Activated CD4-positive, alpha-beta T cell treated with anti-CD3 and anti-CD28 coated beads, Interleukin-2, amount 10 ng/mL, durations not matched to agents 24 days and 14 days (primary cell): ENCODE data around the gene NAT8L. TPM values are rescaled to one million over a fixed set of nuclear protein-coding genes. Genes with fewer than 3 reads are reported as not detected.

Experiments used
- DNase-seq: peaks from one replicate; pipeline ENCODE4 v3.0.0; 2022
- H3K27ac Mint-ChIP-seq: one replicate; pipeline ENCODE4 v1.8.0; 2022; ENCODE audit warnings: mild to moderate bottlenecking, mixed read lengths
- H3K27me3 Mint-ChIP-seq: one replicate; pipeline ENCODE4 v1.8.0; 2022; ENCODE audit warnings: mixed read lengths
- H3K36me3 Mint-ChIP-seq: one replicate; pipeline ENCODE4 v1.8.0; 2022; ENCODE audit warnings: low read depth, mild to moderate bottlenecking, mixed read lengths
- H3K4me1 Mint-ChIP-seq: one replicate; pipeline ENCODE4 v1.8.0; 2021; ENCODE audit warnings: mixed read lengths
- H3K4me3 Mint-ChIP-seq: one replicate; pipeline ENCODE4 v1.8.0; 2022; ENCODE audit warnings: mild to moderate bottlenecking, moderate library complexity, mixed read lengths
- H3K9me3 Mint-ChIP-seq: one replicate; pipeline ENCODE4 v1.8.0; 2021; ENCODE audit warnings: mixed read lengths
- intact Hi-C: fragments of 100-400 bp; cut with micrococcal nuclease; formaldehyde crosslinking; loops from one replicate; pipeline ENCODE4 v1.15.1; 2023
- total RNA-seq: library from RNA; stranded (reverse); gene quantifications from 2 replicates; pipeline ENCODE4 v1.2.3, GENCODE V29; 2022

The NAT8L gene
- total RNA-seq, 1 donor from 2014 or later: 7.3 TPM

DNA sequence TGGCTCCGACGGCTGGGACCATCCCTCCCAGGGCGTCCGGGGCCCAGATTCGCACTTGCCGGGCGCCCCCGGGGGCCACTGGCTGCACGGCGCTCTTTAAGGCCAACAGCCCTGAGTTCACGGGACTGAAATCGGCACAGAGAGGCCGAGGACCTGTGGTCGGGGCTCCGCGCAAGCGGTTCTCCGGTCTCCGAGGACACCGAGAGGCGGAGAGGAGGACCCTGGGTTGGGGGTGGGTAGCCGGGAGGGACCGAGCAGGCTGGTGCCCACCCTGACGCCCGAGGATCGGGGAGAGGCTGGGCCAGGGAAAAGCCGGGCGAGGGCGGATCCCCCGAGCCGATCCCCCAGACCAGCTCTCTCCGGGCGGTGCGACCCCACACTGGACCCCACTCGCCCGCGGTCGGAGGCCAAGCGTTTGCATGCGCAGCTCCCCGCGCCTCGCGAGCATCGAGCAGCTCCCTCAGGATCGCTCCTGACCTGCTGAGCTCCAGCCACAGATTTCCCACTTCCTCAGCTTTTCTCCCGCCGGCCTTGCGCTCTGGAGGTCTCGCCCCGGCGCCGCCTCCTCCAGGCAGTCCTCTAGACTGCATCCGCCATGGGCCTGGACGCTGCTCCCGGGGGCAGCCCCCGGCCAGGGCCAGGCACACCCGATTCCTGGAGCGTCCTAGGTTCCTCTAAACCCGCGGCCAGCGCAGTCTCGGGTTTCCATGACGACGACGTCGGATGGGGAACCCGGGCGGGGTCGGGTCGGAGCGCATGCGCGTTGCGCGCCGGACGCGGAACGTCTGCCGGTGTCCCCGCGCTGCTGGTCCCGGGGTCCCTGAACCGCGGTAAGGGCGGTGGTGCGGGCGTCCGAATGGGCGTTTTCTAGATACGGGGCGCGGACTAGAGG is 17.6 kb upstream of the NAT8L start:
- Mint-ChIP-seq H3K9me3 (no peaks in the 10 kb centered on the region), H3K4me1 (peaks cover 7% of the 10 kb centered on the region), H3K27ac (peak overlapping the region; percentile 58), H3K27me3 (peaks cover 30% of the 10 kb centered on the region), H3K4me3 (peak overlapping the region; percentile 86), H3K36me3 (no peaks in the 10 kb centered on the region)
- intact Hi-C loops: loop anchor here (1.0 to 10.0 kb wide), 3 partner anchors 17 to 133 kb away; partner anchors contain the start of gene NAT8L
- peak; percentile 98 for DNase-seq

DNA sequence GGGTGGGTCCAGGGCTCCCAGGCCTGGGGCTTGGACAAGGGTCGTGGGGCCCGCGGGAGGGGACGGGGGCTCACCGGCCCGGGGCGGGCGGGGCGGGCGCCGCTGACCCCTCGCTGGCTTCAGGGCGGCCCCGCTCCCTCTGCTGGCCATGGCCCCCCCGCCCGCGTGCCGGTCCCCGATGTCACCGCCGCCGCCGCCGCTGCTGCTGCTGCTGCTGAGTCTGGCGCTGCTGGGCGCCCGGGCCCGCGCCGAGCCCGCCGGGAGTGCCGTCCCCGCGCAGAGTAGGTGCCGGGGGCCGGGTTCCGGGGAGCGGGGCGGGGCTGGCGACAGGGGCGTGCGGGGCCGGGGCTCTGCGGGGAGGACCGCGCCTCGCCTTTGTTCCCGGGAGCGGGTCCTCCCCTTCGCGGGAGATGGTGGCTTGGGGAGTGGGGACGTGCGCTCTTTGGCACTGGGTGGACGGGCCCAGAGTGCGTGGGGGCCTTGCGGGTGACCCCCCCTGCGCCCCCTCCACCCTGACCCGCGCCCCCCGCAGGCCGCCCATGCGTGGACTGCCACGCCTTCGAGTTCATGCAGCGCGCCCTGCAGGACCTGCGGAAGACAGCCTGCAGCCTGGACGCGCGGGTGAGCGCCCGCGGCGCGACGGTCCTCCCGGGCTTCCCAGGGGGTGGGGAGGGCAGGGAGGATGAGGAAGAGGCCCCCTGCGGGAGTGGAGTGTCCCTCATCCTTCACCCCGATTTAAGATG is 16.8 kb upstream of the NAT8L start:
- Mint-ChIP-seq H3K9me3 (no peaks in the 10 kb centered on the region), H3K36me3 (no peaks in the 10 kb centered on the region), H3K4me1 (peaks cover 7% of the 10 kb centered on the region), H3K27me3 (peaks cover 21% of the 10 kb centered on the region), H3K4me3 (peak overlapping the region; percentile 86), H3K27ac (no peak overlapping the region)
- peak; percentile 86 for DNase-seq
- intact Hi-C loops: loop anchor here (2.0 to 10.0 kb wide), 2 partner anchors 16 to 132 kb away; partner anchors contain the start of gene NAT8L

- Mint-ChIP-seq H3K27me3 (peaks cover 21% of the 10 kb centered on the region), H3K36me3 (no peaks in the 10 kb centered on the region), H3K4me3 (peak overlapping the region; percentile 78), H3K9me3 (no peaks in the 10 kb centered on the region), H3K4me1 (peaks cover 7% of the 10 kb centered on the region), H3K27ac (no peak overlapping the region)
- no peak for DNase-seq
- intact Hi-C loops: loop anchor here (2.0 to 10.0 kb wide), 2 partner anchors 16 to 132 kb away; partner anchors contain the start of gene NAT8L
These were observed 16.2 kb upstream of the NAT8L start for GRCh38 chr4:2042947-2043395.

DNA sequence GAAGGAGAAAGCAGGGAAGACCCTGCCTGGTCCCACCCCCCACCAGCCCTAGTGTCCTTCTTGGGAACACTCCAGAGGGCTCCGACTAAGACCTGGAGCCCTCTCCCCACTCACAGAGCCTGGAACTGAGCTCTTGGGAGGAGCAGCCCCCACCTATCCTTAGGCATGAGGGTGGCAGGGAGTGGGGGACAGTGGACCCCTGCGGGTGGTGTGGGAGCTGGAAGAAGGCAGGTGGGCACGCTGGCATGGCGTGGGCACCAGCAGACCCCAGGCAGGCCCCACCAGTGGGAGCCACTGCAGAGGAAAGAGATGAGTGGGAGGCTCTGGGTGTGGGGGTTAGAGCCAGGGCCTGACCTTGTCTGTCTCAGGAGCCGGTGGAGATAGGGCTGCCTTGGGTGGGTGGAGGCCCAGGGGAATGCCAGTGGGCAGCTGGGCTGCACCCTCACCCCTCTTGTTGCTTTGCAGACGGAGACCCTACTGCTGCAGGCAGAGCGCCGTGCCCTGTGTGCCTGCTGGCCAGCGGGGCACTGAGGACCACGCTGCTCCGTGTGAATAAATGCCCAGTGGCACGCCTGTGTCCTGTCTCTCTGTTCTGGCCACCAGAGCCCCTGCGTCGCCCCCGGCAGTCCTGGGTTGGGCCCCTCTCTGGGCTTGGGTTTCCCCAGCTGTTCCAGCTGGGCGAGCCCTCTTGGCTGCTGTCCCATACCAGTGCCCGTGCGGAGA is 15.6 kb upstream of the NAT8L start:
- peak; percentile 55 for DNase-seq
- Mint-ChIP-seq H3K27me3 (peaks cover 21% of the 10 kb centered on the region), H3K4me3 (no peak overlapping the region), H3K36me3 (no peaks in the 10 kb centered on the region), H3K9me3 (no peaks in the 10 kb centered on the region), H3K4me1 (peaks cover 7% of the 10 kb centered on the region), H3K27ac (no peak overlapping the region)
- intact Hi-C loops: loop anchor here (2.0 to 10.0 kb wide), 2 partner anchors 15 to 131 kb away; partner anchors contain the start of gene NAT8L

GRCh38 chr4:2044119-2044485 is 15.0 kb upstream of the NAT8L start:
- Mint-ChIP-seq H3K36me3 (no peaks in the 10 kb centered on the region), H3K9me3 (no peaks in the 10 kb centered on the region), H3K27me3 (peaks cover 16% of the 10 kb centered on the region), H3K4me1 (peaks cover 7% of the 10 kb centered on the region), H3K27ac (no peak overlapping the region), H3K4me3 (no peak overlapping the region)
- no peak for DNase-seq
- intact Hi-C loops: loop anchor here (10.0 kb wide), 1 partner anchor 131 kb away; no protein-coding TSS in a partner anchor

DNA sequence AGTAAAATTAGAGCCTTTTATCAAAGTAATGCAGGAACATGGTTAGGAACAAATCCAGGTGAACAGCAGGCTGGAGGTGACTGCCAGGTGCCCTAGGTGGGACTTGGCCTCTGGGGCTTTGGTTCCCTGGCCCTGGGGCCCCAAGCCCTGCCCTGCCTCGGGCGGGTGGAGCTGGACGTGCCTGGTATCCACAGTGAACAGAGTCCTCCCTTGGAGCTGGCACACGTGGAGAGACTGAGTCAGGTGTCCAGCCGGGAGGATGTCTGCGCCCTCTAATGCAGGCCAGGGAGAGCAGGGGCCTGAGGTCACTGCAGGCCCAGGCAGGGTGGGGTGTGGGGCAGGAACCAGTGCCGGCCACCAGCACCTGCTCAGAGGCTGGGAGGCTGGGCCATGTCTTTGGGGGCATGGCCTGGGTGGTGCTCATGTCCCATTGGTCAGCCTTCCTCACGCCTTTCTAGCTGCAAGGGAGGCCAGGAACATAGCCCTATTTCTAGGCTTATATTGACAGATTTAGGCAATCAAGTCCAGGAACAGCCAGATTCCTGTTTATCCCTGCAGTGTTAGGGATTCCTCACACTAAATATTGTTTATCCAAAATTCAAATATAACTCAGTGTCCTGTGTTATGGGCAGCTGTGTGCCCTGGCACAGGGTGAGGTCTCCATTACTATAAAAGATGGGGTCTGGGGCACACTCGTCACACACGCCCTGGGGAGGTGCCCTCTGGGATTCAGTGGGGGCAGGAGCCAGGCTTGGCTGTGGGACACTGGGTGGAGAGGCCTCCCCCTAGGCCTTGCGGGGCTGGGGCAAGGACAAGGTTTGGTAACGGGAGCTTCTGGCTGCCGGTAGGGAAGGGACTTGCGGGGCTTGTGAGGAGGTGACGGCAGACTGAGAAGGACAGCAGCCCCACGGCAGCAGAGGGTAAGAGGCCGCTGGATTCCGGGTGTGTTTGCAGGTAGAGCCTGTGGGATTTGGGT is 14.3 kb upstream of the NAT8L start:
- H3K4me1 Mint-ChIP-seq: peaks cover 5% of the 10 kb centered on the region
- intact Hi-C loops: loop anchor here (10.0 kb wide), 1 partner anchor 130 kb away; no protein-coding TSS in a partner anchor
- no peak overlapping the region for H3K4me3 Mint-ChIP-seq
- peaks cover 12% of the 10 kb centered on the region for H3K27me3 Mint-ChIP-seq
- H3K36me3 Mint-ChIP-seq: no peaks in the 10 kb centered on the region
- no peak overlapping the region for H3K27ac Mint-ChIP-seq
- no peaks in the 10 kb centered on the region for H3K9me3 Mint-ChIP-seq
- peak; percentile 56 for DNase-seq

GRCh38 chr4:2045518-2045951 is 13.6 kb upstream of the NAT8L start:
- DNase-seq: no peak
- H3K27me3 Mint-ChIP-seq: peaks cover 11% of the 10 kb centered on the region
- no peaks in the 10 kb centered on the region for H3K9me3 Mint-ChIP-seq
- intact Hi-C loops: loop anchor here (10.0 kb wide), 1 partner anchor 129 kb away; no protein-coding TSS in a partner anchor
- H3K27ac Mint-ChIP-seq: no peak overlapping the region
- no peaks in the 10 kb centered on the region for H3K36me3 Mint-ChIP-seq
- H3K4me1 Mint-ChIP-seq: peaks cover 3% of the 10 kb centered on the region
- no peak overlapping the region for H3K4me3 Mint-ChIP-seq

- H3K36me3 Mint-ChIP-seq: no peaks in the 10 kb centered on the region
- DNase-seq: peak; percentile 55
- H3K4me3 Mint-ChIP-seq: no peak overlapping the region
- intact Hi-C loops: loop anchor here (10.0 kb wide), 1 partner anchor 129 kb away; no protein-coding TSS in a partner anchor
- H3K9me3 Mint-ChIP-seq: no peaks in the 10 kb centered on the region
- H3K27ac Mint-ChIP-seq: no peak overlapping the region
- H3K4me1 Mint-ChIP-seq: peaks cover 3% of the 10 kb centered on the region
- peaks cover 16% of the 10 kb centered on the region for H3K27me3 Mint-ChIP-seq
These were observed 12.8 kb upstream of the NAT8L start for GRCh38 chr4:2046031-2046961.

DNA sequence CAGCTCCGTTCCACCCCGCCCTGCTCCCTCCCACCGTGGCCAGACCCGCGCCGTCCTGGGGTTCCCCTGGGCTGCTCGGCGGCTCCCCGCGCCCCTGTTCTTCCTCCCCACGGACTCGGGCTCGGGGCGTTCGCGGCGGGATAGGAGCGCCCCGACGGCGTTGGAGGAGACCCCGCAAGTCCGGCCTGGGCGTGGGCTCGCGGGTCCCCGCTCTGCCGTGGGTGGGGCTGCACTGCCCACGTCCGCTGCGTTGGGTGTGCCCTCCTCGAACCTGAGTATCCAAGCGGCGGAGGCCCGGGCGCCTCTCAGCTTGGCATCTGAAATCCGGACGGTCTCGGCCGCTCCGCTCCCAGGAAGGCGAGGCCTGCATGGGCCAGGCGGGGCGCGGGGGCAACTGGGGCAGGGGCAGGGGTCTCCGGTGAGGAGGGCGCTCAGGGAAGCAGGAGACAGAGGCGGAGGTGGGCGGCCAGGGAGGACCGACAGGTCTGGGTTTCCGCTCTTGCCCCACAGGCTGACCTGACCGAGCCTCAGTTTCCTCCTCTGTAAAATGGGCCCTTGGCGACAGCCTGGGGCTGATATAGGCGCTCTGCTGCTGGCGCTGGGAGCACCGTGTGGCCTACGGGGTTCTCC is 12.0 kb upstream of the NAT8L start:
- no peak for DNase-seq
- Mint-ChIP-seq H3K36me3 (no peaks in the 10 kb centered on the region), H3K4me1 (peaks cover 2% of the 10 kb centered on the region), H3K27ac (no peak overlapping the region), H3K4me3 (no peak overlapping the region), H3K9me3 (no peaks in the 10 kb centered on the region), H3K27me3 (peaks cover 19% of the 10 kb centered on the region)
- intact Hi-C loops: loop anchor here (10.0 kb wide), 1 partner anchor 128 kb away; no protein-coding TSS in a partner anchor

DNA sequence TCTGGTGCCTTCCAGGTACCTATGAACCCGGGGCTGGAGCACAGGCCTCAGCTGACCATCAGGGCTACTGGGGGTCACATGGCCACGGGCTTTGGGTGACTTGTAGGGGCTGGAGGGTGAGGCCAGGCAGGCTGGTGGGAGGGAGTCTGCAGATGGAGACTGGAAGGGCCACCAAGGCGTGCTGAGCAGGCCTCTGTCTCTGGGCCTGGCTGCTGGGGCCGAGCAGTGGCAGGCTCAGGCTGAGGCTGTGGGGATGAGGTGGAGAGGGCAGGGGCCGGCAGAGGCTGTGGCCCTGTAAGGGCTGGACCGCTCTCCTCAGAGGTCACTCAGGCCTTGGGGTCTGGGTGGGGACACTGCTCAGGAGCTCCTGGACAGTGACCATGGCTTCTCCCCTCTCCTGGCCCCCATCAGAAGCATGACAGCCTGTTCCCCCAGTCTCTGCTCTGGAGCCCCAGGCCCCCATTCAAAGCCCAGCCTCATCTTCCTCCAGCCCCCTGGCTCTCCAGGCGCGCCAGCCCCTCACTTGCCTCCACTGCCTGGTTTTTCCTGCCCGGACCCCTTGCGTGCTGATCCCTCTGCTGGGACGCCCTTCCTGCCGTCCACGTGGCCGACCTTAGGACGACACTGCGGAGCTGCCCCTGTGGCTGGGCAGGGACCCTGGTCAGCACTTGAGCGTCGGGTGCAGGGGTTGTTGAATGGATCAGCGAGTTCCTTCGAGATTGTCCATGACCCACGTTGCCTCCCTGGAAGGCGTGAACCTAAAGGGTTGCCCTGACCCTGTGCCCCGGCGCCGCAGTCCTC is 11.1 kb upstream of the NAT8L start:
- Mint-ChIP-seq H3K27me3 (peaks cover 25% of the 10 kb centered on the region), H3K4me1 (no peaks in the 10 kb centered on the region), H3K27ac (no peak overlapping the region), H3K4me3 (no peak overlapping the region), H3K9me3 (no peaks in the 10 kb centered on the region), H3K36me3 (no peaks in the 10 kb centered on the region)
- intact Hi-C loops: loop anchor here (10.0 kb wide), 1 partner anchor 127 kb away; no protein-coding TSS in a partner anchor
- no peak for DNase-seq
